ENCODE data around the gene FAM131A.

Gene FAM131A

GRCh38 chr3:184334470-184335158, 2.8 kb upstream of the FAM131A start (continued):
- TF ChIP-seq ZNF692 (tag by site-specific recombination; IDR thresholded peaks at IDR 0.05), result peak; percentile 69
- peak; percentile 81 for TF ChIP-seq PATZ1 (tag by site-specific recombination; IDR thresholded peaks at IDR 0.05)
- no peak for TF ChIP-seq ZBTB49 (tag by site-specific recombination; IDR thresholded peaks at IDR 0.05; ENCODE audit: low read depth)
- TF ChIP-seq ZNF629 (tag by site-specific recombination; IDR thresholded peaks at IDR 0.05), result peak; percentile 83
- TF ChIP-seq TCF7L2 (IDR thresholded peaks at IDR 0.05; ENCODE audit: borderline replicate concordance, low read depth, low read length), result no peak
- no peak for TF ChIP-seq ZNF18 (tag by site-specific recombination; IDR thresholded peaks at IDR 0.05)
- TF ChIP-seq PRDM6 (tag by site-specific recombination; IDR thresholded peaks at IDR 0.05), result peak; percentile 23; the same call in 1 of the 2 replicates
- TF ChIP-seq ZNF335 (tag by site-specific recombination; conservative IDR thresholded peaks at IDR 0.05), result no peak
- TF ChIP-seq MZF1 (tag by site-specific recombination; IDR thresholded peaks at IDR 0.05; ENCODE audit: borderline replicate concordance), result no peak
- peak; percentile 77 for TF ChIP-seq ZNF600 (tag by site-specific recombination; IDR thresholded peaks at IDR 0.05)
- TF ChIP-seq ZFP3 (tag by site-specific recombination; IDR thresholded peaks at IDR 0.05; ENCODE audit: low read depth), result no peak
- peak; percentile 75 for TF ChIP-seq HIC1 (tag by site-specific recombination; IDR thresholded peaks at IDR 0.05)
- no peak for TF ChIP-seq ZNF433 (tag by site-specific recombination; IDR thresholded peaks at IDR 0.05; ENCODE audit: low read depth)
- TF ChIP-seq ZNF354C (tag by site-specific recombination; IDR thresholded peaks at IDR 0.05; ENCODE audit: borderline replicate concordance, low read depth), result no peak
- TF ChIP-seq ZBTB26 (tag by site-specific recombination; optimal IDR thresholded peaks at IDR 0.05), result no peak
- no peak for TF ChIP-seq ZBTB48 (tag by site-specific recombination; IDR thresholded peaks at IDR 0.05)
- TF ChIP-seq ZNF510 (tag by site-specific recombination; IDR thresholded peaks at IDR 0.05; ENCODE audit: insufficient replicate concordance), result no peak
- no peak for TF ChIP-seq ZNF596 (tag by site-specific recombination; IDR thresholded peaks at IDR 0.05)
- no peak for TF ChIP-seq ZNF645 (tag by site-specific recombination; IDR thresholded peaks at IDR 0.05)
- no peak for TF ChIP-seq ZNF404 (tag by site-specific recombination; IDR thresholded peaks at IDR 0.05)
- TF ChIP-seq ZNF777 (tag by site-specific recombination; IDR thresholded peaks at IDR 0.05; ENCODE audit: borderline replicate concordance), result no peak
- no peak for TF ChIP-seq ZNF785 (tag by site-specific recombination; IDR thresholded peaks at IDR 0.05)
- TF ChIP-seq ZNF16 (tag by site-specific recombination; IDR thresholded peaks at IDR 0.05; ENCODE audit: low read depth), result no peak
- no peak for TF ChIP-seq ZBTB1 (tag by site-specific recombination; IDR thresholded peaks at IDR 0.05)
